Cardiac muscle cell (in vitro differentiated cells and primary cell): ENCODE data around the gene SLC37A4. TPM values are rescaled to one million over a fixed set of nuclear protein-coding genes. Genes with fewer than 3 reads are reported as not detected.
"Not testable (repeated sequence)": the region's sequence is repeated elsewhere in the genome, so short reads cannot be mapped to it uniquely, and the experiment has no call there.

ENCODE experiments used
- DNase-seq, 2 donors: peaks; one replicate each; pipeline versions ENCODE4 v3.0.0 to v3.0.0-alpha.2; 2010 to 2017; ENCODE audit warnings: low read depth in 1 of 2, low spot score in 1 of 2
- H3K27ac ChIP-seq: fragments of 200-600 bp; sonication (generic); 2 replicates; pipeline ENCODE4 v1.5.1; 2016
- H3K27me3 ChIP-seq: fragments of 200-600 bp; sonication (generic); 2 replicates; pipeline ENCODE4 v1.6.0; 2016; ENCODE audit warnings: control low read depth
- H3K36me3 ChIP-seq: fragments of 200-600 bp; sonication (generic); 2 replicates; pipeline ENCODE4 v1.5.1; 2016; ENCODE audit warnings: control low read depth
- H3K4me1 ChIP-seq: fragments of 200-600 bp; sonication (generic); 2 replicates; pipeline ENCODE4 v1.8.1; 2017; ENCODE audit warnings: low read depth, mild to moderate bottlenecking, mixed run types
- H3K4me3 ChIP-seq: fragments of 200-600 bp; sonication (generic); 2 replicates; pipeline ENCODE4 v1.5.1; 2016; ENCODE audit warnings: mild to moderate bottlenecking
- H3K9me3 ChIP-seq: fragments of 200-600 bp; sonication (generic); 2 replicates; pipeline ENCODE4 v1.5.1; 2017; ENCODE audit warnings: low read depth, mild to moderate bottlenecking, control low read depth
- polyA plus RNA-seq: library from polyadenylated mRNA; unstranded; fragments of >200 nt; fragmentation: Nextera tagmentation; extraction: Ambion mirVana; gene quantifications from 2 replicates; pipeline ENCODE4 v1.2.1, GENCODE V29; 2016
- total RNA-seq: library from RNA; depleted of rRNA; stranded (reverse); fragments of >200 nt; gene quantifications from 2 replicates; pipeline ENCODE4 v1.2.3, GENCODE V29; 2016
- TF ChIP-seq, protein P1 (sequence below): IDR thresholded peaks from 2 replicates; pipeline ENCODE4 v1.5.1; 2012; ENCODE audit warnings: low read depth, mild to moderate bottlenecking, low read length

SLC37A4 gene
- total and polyA plus RNA-seq, 2 experiments from 2014 or later = 36.7 to 41.4 TPM

DNA sequence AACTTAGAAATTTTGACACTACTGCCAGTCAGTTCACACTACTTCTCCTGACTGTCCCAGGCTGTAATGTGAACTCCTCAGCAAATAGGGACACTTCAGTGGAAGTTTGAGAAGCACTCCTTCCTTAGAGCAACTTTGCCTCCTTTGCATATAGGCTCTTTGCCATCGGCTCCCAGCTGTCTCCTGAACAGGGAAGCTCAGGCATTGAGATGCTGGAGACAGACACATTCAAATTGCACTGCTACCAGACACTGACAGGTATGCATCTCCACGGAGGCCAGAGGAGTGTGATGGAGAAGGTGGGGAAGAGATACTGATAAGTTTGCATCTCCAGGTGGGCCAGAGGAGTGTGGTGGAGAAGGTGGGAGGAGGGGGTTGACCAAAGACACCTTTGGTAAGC is 10.7 kb downstream of the SLC37A4 start:
- DNase-seq = no peak
- H3K36me3 ChIP-seq = peaks cover 42% of the 10 kb centered on the region
- no peaks in the 10 kb centered on the region for H3K9me3 ChIP-seq
- no peak overlapping the region for H3K27ac ChIP-seq
- no peak overlapping the region for H3K4me3 ChIP-seq
- TF ChIP-seq, protein P1, sequence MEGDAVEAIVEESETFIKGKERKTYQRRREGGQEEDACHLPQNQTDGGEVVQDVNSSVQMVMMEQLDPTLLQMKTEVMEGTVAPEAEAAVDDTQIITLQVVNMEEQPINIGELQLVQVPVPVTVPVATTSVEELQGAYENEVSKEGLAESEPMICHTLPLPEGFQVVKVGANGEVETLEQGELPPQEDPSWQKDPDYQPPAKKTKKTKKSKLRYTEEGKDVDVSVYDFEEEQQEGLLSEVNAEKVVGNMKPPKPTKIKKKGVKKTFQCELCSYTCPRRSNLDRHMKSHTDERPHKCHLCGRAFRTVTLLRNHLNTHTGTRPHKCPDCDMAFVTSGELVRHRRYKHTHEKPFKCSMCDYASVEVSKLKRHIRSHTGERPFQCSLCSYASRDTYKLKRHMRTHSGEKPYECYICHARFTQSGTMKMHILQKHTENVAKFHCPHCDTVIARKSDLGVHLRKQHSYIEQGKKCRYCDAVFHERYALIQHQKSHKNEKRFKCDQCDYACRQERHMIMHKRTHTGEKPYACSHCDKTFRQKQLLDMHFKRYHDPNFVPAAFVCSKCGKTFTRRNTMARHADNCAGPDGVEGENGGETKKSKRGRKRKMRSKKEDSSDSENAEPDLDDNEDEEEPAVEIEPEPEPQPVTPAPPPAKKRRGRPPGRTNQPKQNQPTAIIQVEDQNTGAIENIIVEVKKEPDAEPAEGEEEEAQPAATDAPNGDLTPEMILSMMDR = no peak
- peaks cover 8% of the 10 kb centered on the region for H3K4me1 ChIP-seq
- H3K27me3 ChIP-seq = no peaks in the 10 kb centered on the region

- H3K9me3 ChIP-seq = no peaks in the 10 kb centered on the region
- H3K36me3 ChIP-seq = peaks cover 44% of the 10 kb centered on the region
- peak; percentile 96 to 97 for DNase-seq
- H3K27me3 ChIP-seq = no peaks in the 10 kb centered on the region
- TF ChIP-seq, protein P1 = no peak
- peak within 1 kb of the TSS; percentile 72 for H3K4me3 ChIP-seq
- H3K27ac ChIP-seq = peak within 1 kb of the TSS; percentile 91
- peaks cover 8% of the 10 kb centered on the region for H3K4me1 ChIP-seq
These were observed 12.4 kb downstream of the SLC37A4 start, which contains the start of the genes RPS25 and TRAPPC4 for GRCh38 chr11:119018074-119018938. Gene RPS25, minus strand, starts transcription at chr11:119018343. Its CDS starts 59 bp downstream, at chr11:119018284. Gene TRAPPC4, plus strand, starts transcription at chr11:119018766. Its CDS starts 30 bp downstream, at chr11:119018796.

- peaks cover 47% of the 10 kb centered on the region for H3K36me3 ChIP-seq
These were observed 13.3 kb downstream of the SLC37A4 start for GRCh38 chr11:119017377-119017776.

GRCh38 chr11:119016216-119017009 is 14.3 kb downstream of the SLC37A4 start:
- Histone ChIP-seq H3K4me1 (peaks cover 8% of the 10 kb centered on the region), H3K9me3 (no peaks in the 10 kb centered on the region), H3K27ac (peak overlapping the region; percentile 91), H3K4me3 (peak overlapping the region; percentile 72), H3K36me3 (peaks cover 42% of the 10 kb centered on the region), H3K27me3 (no peaks in the 10 kb centered on the region)
- TF ChIP-seq, protein P1 = no peak
- no peak for DNase-seq

More at GRCh38 chr11:119017377-119017776, 13.3 kb downstream of the SLC37A4 start:
- H3K4me3 ChIP-seq = peak overlapping the region; percentile 72
- H3K4me1 ChIP-seq, H3K27me3 ChIP-seq, H3K9me3 ChIP-seq: not testable (repeated sequence)
- H3K27ac ChIP-seq = peak overlapping the region; percentile 91
- peak in 1 of 2 donors; percentile 12 for DNase-seq

GRCh38 chr11:119015054-119015611 is 15.5 kb downstream of the SLC37A4 start:
- H3K27ac ChIP-seq = no peak overlapping the region
- H3K27me3 ChIP-seq = no peaks in the 10 kb centered on the region
- peaks cover 41% of the 10 kb centered on the region for H3K36me3 ChIP-seq
- DNase-seq = no peak
- H3K9me3 ChIP-seq = no peaks in the 10 kb centered on the region
- H3K4me3 ChIP-seq = no peak overlapping the region
- peaks cover 8% of the 10 kb centered on the region for H3K4me1 ChIP-seq
- TF ChIP-seq, protein P1 = no peak
